IMR-90 (cell line): Measurements from ENCODE around the gene ASB1. TPM values are rescaled to one million over a fixed set of nuclear protein-coding genes. Genes with fewer than 3 reads are reported as not detected.

ENCODE experiments used
- ATAC-seq: fragments of 200-7000 bp; cut with Tn5 transposase; 2 replicates; pipeline ENCODE4 v1.9.1; 2020; ENCODE audit warnings: low read depth, mild to moderate bottlenecking, moderate library complexity
- BruUV-seq: library from RNA; stranded (reverse); fragments of 400-500 nt; replicated peaks from 2 replicates; lab custom pipeline; 2021; lab: Mats Ljungman, UMichigan
- CTCF ChIA-PET: fragments of 300-600 bp; formaldehyde crosslinking; extraction: SDS; loops from one replicate; lab custom pipeline; 2021; ENCODE audit warnings: antibody characterized with exemption; lab: Yijun Ruan, JAX
- POLR2A ChIA-PET: fragments of 300-600 bp; sonication (Branson Sonifier 250); formaldehyde crosslinking; loops from one replicate; lab custom pipeline; 2022; ENCODE audit warnings: antibody characterized with exemption; ENCODE audit not compliant: unreplicated experiment; lab: Charles Lee
- DNase-seq: peaks from one replicate; pipeline ENCODE4 v3.0.0; 2013
- H2AFZ ChIP-seq: replicated peaks from 2 replicates; pipeline ENCODE3; 2013; ENCODE audit warnings: low read length, mild to moderate bottlenecking; ENCODE audit not compliant: poor library complexity
- H2AK5ac ChIP-seq: 2 replicates; pipeline ENCODE4 v1.6.1; 2013; ENCODE audit warnings: low read depth, low read length, inconsistent platforms
- H2AK9ac ChIP-seq: replicated peaks from 2 replicates; pipeline ENCODE3; 2013; ENCODE audit warnings: mild to moderate bottlenecking, low read depth, low read length, moderate library complexity; ENCODE audit not compliant: poor library complexity
- H2BK120ac ChIP-seq: 2 replicates; pipeline ENCODE4 v1.6.1; 2013; ENCODE audit warnings: low read depth, low read length, inconsistent platforms
- H2BK15ac ChIP-seq: 3 replicates; pipeline ENCODE4 v1.6.1; 2013; ENCODE audit warnings: low read depth, low read length, inconsistent platforms
- H2BK20ac ChIP-seq: 2 replicates; pipeline ENCODE4 v1.6.1; 2013; ENCODE audit warnings: low read depth, mild to moderate bottlenecking, inconsistent platforms, low read length, moderate library complexity
- H2BK5ac ChIP-seq: 2 replicates; pipeline ENCODE4 v1.6.1; 2013; ENCODE audit warnings: mild to moderate bottlenecking, low read depth, low read length, inconsistent platforms; ENCODE audit not compliant: poor library complexity, severe bottlenecking
- H3K14ac ChIP-seq: replicated peaks from 2 replicates; pipeline ENCODE4 v1.6.1; 2013; ENCODE audit warnings: low read depth, low read length, inconsistent platforms
- H3K18ac ChIP-seq: 2 replicates; pipeline ENCODE4 v1.6.1; 2013; ENCODE audit warnings: low read depth, low read length, control low read depth
- H3K23ac ChIP-seq: 2 replicates; pipeline ENCODE4 v1.6.1; 2013; ENCODE audit warnings: low read depth, low read length, inconsistent platforms
- H3K27ac ChIP-seq: 2 replicates; pipeline ENCODE4 v1.5.1; 2013; ENCODE audit warnings: mild to moderate bottlenecking, control low read depth, low read length; ENCODE audit not compliant: insufficient read depth
- H3K27me3 ChIP-seq: 2 replicates; pipeline ENCODE4 v1.6.1; 2013; ENCODE audit warnings: low read length; ENCODE audit not compliant: control insufficient read depth, insufficient read depth
- H3K36me3 ChIP-seq: 2 replicates; pipeline ENCODE4 v1.6.1; 2013; ENCODE audit warnings: low read length, mixed read lengths; ENCODE audit not compliant: control insufficient read depth, insufficient read depth
- H3K4ac ChIP-seq: 2 replicates; pipeline ENCODE4 v1.6.1; 2013; ENCODE audit warnings: low read depth, low read length, inconsistent platforms
- H3K4me1 ChIP-seq: 2 replicates; pipeline ENCODE4 v1.6.1; 2013; ENCODE audit warnings: low read length, mixed read lengths; ENCODE audit not compliant: control insufficient read depth, insufficient read depth
- H3K4me2 ChIP-seq: 2 replicates; pipeline ENCODE4 v1.6.1; 2013; ENCODE audit warnings: low read depth, mild to moderate bottlenecking, control low read depth, low read length, moderate library complexity
- H3K4me3 ChIP-seq: 2 replicates; pipeline ENCODE4 v1.5.1; 2013; ENCODE audit warnings: low read depth, mild to moderate bottlenecking, control low read depth, low read length, moderate library complexity; ENCODE audit not compliant: insufficient read depth
- H3K56ac ChIP-seq: 2 replicates; pipeline ENCODE4 v1.6.1; 2013; ENCODE audit warnings: low read length, inconsistent platforms; ENCODE audit not compliant: insufficient read depth; ENCODE audit errors: extremely low read depth
- H3K79me1 ChIP-seq, 2 experiments: 2 replicates each; pipeline ENCODE4 v1.6.1; 2013; ENCODE audit warnings: low read length in 2 of 2, inconsistent platforms in 1 of 2, low read depth in 1 of 2
- H3K9ac ChIP-seq: 2 replicates; pipeline ENCODE4 v1.6.1; 2013; ENCODE audit warnings: low read depth, low read length, control low read depth
- H3K9me1 ChIP-seq: 2 replicates; pipeline ENCODE4 v1.6.1; 2013; ENCODE audit warnings: low read length, inconsistent platforms; ENCODE audit not compliant: insufficient read depth
- H3K9me3 ChIP-seq: 2 replicates; pipeline ENCODE4 v1.6.1; 2013; ENCODE audit warnings: low read length; ENCODE audit not compliant: control insufficient read depth, insufficient read depth
- H4K20me1 ChIP-seq: 2 replicates; pipeline ENCODE4 v1.6.1; 2013; ENCODE audit warnings: low read length, inconsistent platforms; ENCODE audit not compliant: insufficient read depth
- H4K5ac ChIP-seq: 2 replicates; pipeline ENCODE4 v1.6.1; 2013; ENCODE audit warnings: mild to moderate bottlenecking, low read depth, low read length, control low read depth
- H4K8ac ChIP-seq, 2 experiments: 2 replicates each; pipeline ENCODE4 v1.6.1; 2013; ENCODE audit warnings: low read depth in 2 of 2, low read length in 2 of 2, control low read depth in 1 of 2, inconsistent platforms in 1 of 2
- H4K91ac ChIP-seq: 2 replicates; pipeline ENCODE4 v1.6.1; 2013; ENCODE audit warnings: low read depth, low read length, inconsistent platforms; ENCODE audit not compliant: insufficient read depth
- CEBPB ChIP-seq: IDR thresholded peaks from 2 replicates; pipeline ENCODE4 v1.6.1; 2012; ENCODE audit warnings: low read depth, low read length, improper control_type of control experiment
- FOS ChIP-seq: fragments of 150-350 bp; IDR thresholded peaks from 2 replicates; pipeline ENCODE4 v1.6.1; 2016; ENCODE audit warnings: low read depth, low read length
- WGBS, 2 experiments: methylation state at CpG; one replicate each; pipeline versions ENCODE4 v1.1.5 to v1.1.7; 2013; ENCODE audit warnings: missing lambda C conversion rate in 2 of 2; ENCODE audit not compliant: insufficient read length in 1 of 2; ENCODE audit errors: extremely low coverage in 2 of 2; 5-methylcytosine and 5-hydroxymethylcytosine counted together
- dilution Hi-C: fragments of 300-500 bp; cut with HindIII; formaldehyde crosslinking; loops from one replicate; pipeline ENCODE4 v1.14.3; 2018; ENCODE audit warnings: low sequenced_read_pairs; ENCODE audit not compliant: unreplicated experiment
- in situ Hi-C: fragments of 300-500 bp; cut with MboI; formaldehyde crosslinking; loops from 3 replicates; pipeline ENCODE4 v1.14.3; 2019; ENCODE audit warnings: low sequenced_read_pairs, inconsistent platforms, mixed read lengths
- intact Hi-C: fragments of 100-400 bp; cut with micrococcal nuclease; formaldehyde crosslinking; loops from 2 replicates; pipeline ENCODE4 v1.10.0; 2022
- polyA plus RNA-seq, 3 experiments: library from polyadenylated mRNA; depleted of rRNA; stranded (reverse); fragments of >200 nt; gene quantifications; 2 replicates each; pipeline ENCODE4 v1.2.3, GENCODE V29; 2012; ENCODE audit warnings: low replicate concordance in 1 of 3
- total RNA-seq: library from RNA; depleted of rRNA; stranded (reverse); fragments of >200 nt; gene quantifications from 2 replicates; pipeline ENCODE4 v1.2.3, GENCODE V29; 2012

Gene ASB1
- total and polyA plus RNA-seq, 2 of the 4 experiments (the other 2 are of a cell fraction): 23.5 to 37.3 TPM

DNA sequence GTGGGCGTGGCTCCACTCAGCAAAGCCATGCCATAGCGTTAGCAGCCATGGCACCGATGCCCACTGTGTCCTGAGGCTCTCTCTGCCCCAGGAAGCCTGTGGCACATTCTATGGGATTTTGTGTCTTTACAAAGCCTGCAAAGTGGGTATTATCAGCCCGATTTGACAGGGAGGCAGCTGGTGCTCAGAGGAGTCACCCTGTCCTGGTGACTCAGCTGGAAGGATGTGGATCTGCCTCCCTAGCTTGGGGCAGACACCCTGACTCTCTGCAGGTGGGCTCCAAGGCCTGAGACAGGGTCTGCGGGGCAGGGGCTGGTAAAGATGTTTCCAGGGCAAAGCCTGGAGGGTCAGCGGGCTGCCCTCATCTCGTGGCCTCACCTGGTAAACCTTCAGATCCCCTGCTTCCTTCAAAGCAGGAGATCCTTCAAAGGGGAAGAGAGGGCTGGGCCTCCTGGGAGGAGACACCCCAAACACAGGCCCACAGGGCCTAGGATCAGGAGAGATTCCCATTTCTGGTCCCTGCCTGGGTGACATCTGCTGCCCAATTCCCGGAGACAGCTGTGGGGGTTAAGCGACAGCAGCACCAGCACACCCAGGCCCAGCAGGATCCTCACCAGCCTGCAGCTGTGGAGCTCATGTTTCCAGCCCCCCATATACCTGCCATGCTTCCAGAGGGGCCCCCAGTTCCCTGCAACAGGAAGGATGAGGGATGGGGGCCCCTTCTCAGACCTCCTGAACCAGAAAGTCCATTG, 3.0 kb upstream of the ASB1 start:
- H4K5ac ChIP-seq: no peak overlapping the region
- H3K4ac ChIP-seq: peak overlapping the region; percentile 33
- H3K14ac ChIP-seq: no peak overlapping the region
- no peaks in the 10 kb centered on the region for H3K27me3 ChIP-seq
- H3K23ac ChIP-seq: no peak overlapping the region
- peak overlapping the region; percentile 4 for H2AK9ac ChIP-seq
- H2BK120ac ChIP-seq: peak overlapping the region; percentile 45
- no peak for ATAC-seq
- dilution Hi-C loops (no loop called here), intact Hi-C loops (no loop called here), in situ Hi-C loops (no loop called here)
- peak; percentile 53 for DNase-seq
- POLR2A ChIA-PET: no interaction called here
- no peak overlapping the region for H3K4me3 ChIP-seq
- no peak overlapping the region for H2BK15ac ChIP-seq
- H3K36me3 ChIP-seq: no peaks in the 10 kb centered on the region
- H2AFZ ChIP-seq: peak overlapping the region; percentile 5
- no peaks in the 10 kb centered on the region for H3K9me3 ChIP-seq
- no peak overlapping the region for H3K9ac ChIP-seq
- H3K56ac ChIP-seq: no peak overlapping the region
- H2BK5ac ChIP-seq: peak overlapping the region; percentile 15
- peaks cover 8 to 23% of the 10 kb centered on the region in 2 experiments; a peak in 3 of 4 replicates for H3K79me1 ChIP-seq
- H2BK20ac ChIP-seq: no peak overlapping the region; the same call in 1 of the 2 replicates
- 60% methylated on average over 2 of the region's 9 CpGs; no CpG with 5 or more reads in 1 of the 2 experiments for WGBS, 2 experiments
- CTCF ChIA-PET: no interaction called here
- H2AK5ac ChIP-seq: peak overlapping the region; percentile 72
- peaks cover 18% of the 10 kb centered on the region for H3K4me1 ChIP-seq
- H3K18ac ChIP-seq: no peak overlapping the region
- H4K20me1 ChIP-seq: no peaks in the 10 kb centered on the region
- H4K8ac ChIP-seq: 0 out of 4 replicates have a peak overlapping the region, but pooled peaks of 1 of the 2 experiments have one; percentile 0
- H3K4me2 ChIP-seq: no peak overlapping the region
- 0 out of 2 replicates have a peak, but pooled peaks have one; percentile 15 for TF ChIP-seq FOS
- TF ChIP-seq CEBPB: no peak
- BruUV-seq: no TSS peak
- H4K91ac ChIP-seq: no peak overlapping the region
- H3K27ac ChIP-seq: no peak overlapping the region; the same call in 1 of the 2 replicates
- H3K9me1 ChIP-seq: peaks cover 17% of the 10 kb centered on the region
